ENCODE results near the gene PACSIN1. TPM values are rescaled to one million over a fixed set of nuclear protein-coding genes. Genes with fewer than 3 reads are reported as not detected.

Gene PACSIN1
- total and polyA plus RNA-seq, 2 of the 4 experiments (the other 2 are of a cell fraction), result 0.02 TPM; not detected in 1

DNA sequence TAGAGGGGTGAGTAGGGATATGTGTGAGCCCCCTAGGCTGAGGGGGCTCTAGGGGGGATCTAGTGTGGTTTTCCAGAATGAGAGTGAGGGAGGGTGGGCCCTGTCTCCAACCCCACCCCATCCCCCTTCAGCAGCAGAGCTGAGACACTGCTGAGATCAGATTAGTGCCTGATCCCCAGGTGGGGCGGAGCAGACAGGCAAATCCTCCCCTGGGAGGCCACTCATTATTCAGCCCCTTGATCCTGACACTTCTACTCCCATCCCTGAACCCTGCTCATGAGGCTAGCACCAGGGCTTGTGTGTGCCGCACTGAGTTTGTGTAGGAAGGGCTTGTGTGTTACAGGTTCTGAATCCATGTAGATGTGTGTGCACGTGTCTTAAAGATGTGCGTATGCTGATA is 47.8 kb downstream of the PACSIN1 start:
- no peak overlapping the region for H3K18ac ChIP-seq (ENCODE audit: low read depth, low read length)
- no peak overlapping the region for H4K91ac ChIP-seq (ENCODE audit: insufficient read depth, low read depth, low read length)
- no peak overlapping the region for H2AK5ac ChIP-seq (ENCODE audit: low read depth, low read length)
- dilution Hi-C loops (cut with HindIII; ENCODE audit: low sequenced_read_pairs, unreplicated experiment), result no loop called here
- H3K4me3 ChIP-seq (ENCODE audit: insufficient read depth, low read depth, low read length), result no peak overlapping the region
- H3K36me3 ChIP-seq (ENCODE audit: control insufficient read depth, insufficient read depth, low read length), result no peaks in the 10 kb centered on the region
- H4K20me1 ChIP-seq (ENCODE audit: insufficient read depth, low read length), result no peaks in the 10 kb centered on the region
- BruUV-seq (replicated peaks), result no TSS peak
- no peak overlapping the region for H4K8ac ChIP-seq (ENCODE audit: low read depth in 2 of 2, low read length in 2 of 2)
- H3K14ac ChIP-seq (replicated peaks; ENCODE audit: low read depth, low read length), result no peak overlapping the region
- H3K27ac ChIP-seq (ENCODE audit: insufficient read depth, low read length), result no peak overlapping the region
- ChIA-PET CTCF (no interaction called here), POLR2A (ENCODE audit: unreplicated experiment) (no interaction called here)
- H3K56ac ChIP-seq (ENCODE audit: extremely low read depth, insufficient read depth, low read length), result no peak overlapping the region
- 83% methylated on average over 3 of the region's 4 CpGs; no CpG with 5 or more reads in 1 of the 2 experiments for WGBS, 2 experiments (ENCODE audit: extremely low coverage in 2 of 2, insufficient read length in 1 of 2)
- in situ Hi-C loops (cut with MboI; ENCODE audit: low sequenced_read_pairs), result no loop called here
- H2AFZ ChIP-seq (replicated peaks; ENCODE audit: low read length, poor library complexity), result no peak overlapping the region
- ATAC-seq (ENCODE audit: low read depth) (no peak), DNase-seq (no peak)
- no peak overlapping the region for H3K9ac ChIP-seq (ENCODE audit: low read depth, low read length)
- H2BK15ac ChIP-seq (ENCODE audit: low read depth, low read length), result no peak overlapping the region
- no peak overlapping the region for H3K4ac ChIP-seq (ENCODE audit: low read depth, low read length)
- no peak overlapping the region; the same call in 1 of the 2 replicates for H3K23ac ChIP-seq (ENCODE audit: low read depth, low read length)
- no peak overlapping the region for H2BK5ac ChIP-seq (ENCODE audit: low read depth, low read length, poor library complexity, severe bottlenecking)
- no peak overlapping the region for H2AK9ac ChIP-seq (replicated peaks; ENCODE audit: low read depth, low read length, poor library complexity)
- H3K27me3 ChIP-seq (ENCODE audit: control insufficient read depth, insufficient read depth, low read length), result peaks cover 54% of the 10 kb centered on the region
- intact Hi-C loops (cut with micrococcal nuclease), result no loop called here
- no peak overlapping the region for H2BK120ac ChIP-seq (ENCODE audit: low read depth, low read length)
- H4K5ac ChIP-seq (ENCODE audit: low read depth, low read length), result no peak overlapping the region
- TF ChIP-seq, protein P1, sequence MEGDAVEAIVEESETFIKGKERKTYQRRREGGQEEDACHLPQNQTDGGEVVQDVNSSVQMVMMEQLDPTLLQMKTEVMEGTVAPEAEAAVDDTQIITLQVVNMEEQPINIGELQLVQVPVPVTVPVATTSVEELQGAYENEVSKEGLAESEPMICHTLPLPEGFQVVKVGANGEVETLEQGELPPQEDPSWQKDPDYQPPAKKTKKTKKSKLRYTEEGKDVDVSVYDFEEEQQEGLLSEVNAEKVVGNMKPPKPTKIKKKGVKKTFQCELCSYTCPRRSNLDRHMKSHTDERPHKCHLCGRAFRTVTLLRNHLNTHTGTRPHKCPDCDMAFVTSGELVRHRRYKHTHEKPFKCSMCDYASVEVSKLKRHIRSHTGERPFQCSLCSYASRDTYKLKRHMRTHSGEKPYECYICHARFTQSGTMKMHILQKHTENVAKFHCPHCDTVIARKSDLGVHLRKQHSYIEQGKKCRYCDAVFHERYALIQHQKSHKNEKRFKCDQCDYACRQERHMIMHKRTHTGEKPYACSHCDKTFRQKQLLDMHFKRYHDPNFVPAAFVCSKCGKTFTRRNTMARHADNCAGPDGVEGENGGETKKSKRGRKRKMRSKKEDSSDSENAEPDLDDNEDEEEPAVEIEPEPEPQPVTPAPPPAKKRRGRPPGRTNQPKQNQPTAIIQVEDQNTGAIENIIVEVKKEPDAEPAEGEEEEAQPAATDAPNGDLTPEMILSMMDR (conservative IDR thresholded peaks at IDR 0.05; ENCODE audit: low read depth, low read length), result no peak
- TF ChIP-seq, protein P2, sequence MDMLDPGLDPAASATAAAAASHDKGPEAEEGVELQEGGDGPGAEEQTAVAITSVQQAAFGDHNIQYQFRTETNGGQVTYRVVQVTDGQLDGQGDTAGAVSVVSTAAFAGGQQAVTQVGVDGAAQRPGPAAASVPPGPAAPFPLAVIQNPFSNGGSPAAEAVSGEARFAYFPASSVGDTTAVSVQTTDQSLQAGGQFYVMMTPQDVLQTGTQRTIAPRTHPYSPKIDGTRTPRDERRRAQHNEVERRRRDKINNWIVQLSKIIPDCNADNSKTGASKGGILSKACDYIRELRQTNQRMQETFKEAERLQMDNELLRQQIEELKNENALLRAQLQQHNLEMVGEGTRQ (IDR thresholded peaks at IDR 0.05; ENCODE audit: low read depth, low read length), result no peak
- no peaks in the 10 kb centered on the region for H3K9me1 ChIP-seq (ENCODE audit: insufficient read depth, low read length)
- no peaks in the 10 kb centered on the region for H3K79me1 ChIP-seq (ENCODE audit: low read depth in 1 of 2, low read length in 2 of 2)
- H3K4me1 ChIP-seq (ENCODE audit: control insufficient read depth, insufficient read depth, low read length), result peaks cover 1% of the 10 kb centered on the region; the same call in 1 of the 2 replicates
- H3K4me2 ChIP-seq (ENCODE audit: low read depth, low read length), result no peak overlapping the region
- H3K9me3 ChIP-seq (ENCODE audit: control insufficient read depth, insufficient read depth, low read length), result peaks cover 3% of the 10 kb centered on the region; the same call in 1 of the 2 replicates
- no peak overlapping the region for H2BK20ac ChIP-seq (ENCODE audit: low read depth, low read length)
